Stimulated activated naive CD4-positive, alpha-beta T cell (primary cell): ENCODE measurements around the gene FAM131A.
A peak's percentile ranks its signal among the peaks of the same experiment; 100 is the strongest.

Experiments used
- DNase-seq, 6 experiments: peaks; one replicate each; lab custom pipeline; 2025; lab: John Stamatoyannopoulos, UW

Gene FAM131A

GRCh38 chr3:184377882-184378445 lies 40.6 kb downstream of the FAM131A start, which contains the start of gene THPO:
THPO (minus strand) TSS chr3:184378207; CDS start chr3:184376259, 1,948 bp downstream.
- DNase-seq, result no peak

GRCh38 chr3:184378651-184379357 lies 41.4 kb downstream of the FAM131A start:
- DNase-seq, result no peak

GRCh38 chr3:184379358-184380184 lies 42.2 kb downstream of the FAM131A start, which contains the start of gene CHRD:
CHRD (plus strand) TSS chr3:184380054; CDS start chr3:184380319, 265 bp downstream.
- DNase-seq, result no peak

- DNase-seq, result peak in 2 of 6 experiments; percentile 11 to 12
Observed at GRCh38 chr3:184380185-184380626, 42.8 kb downstream of the FAM131A start.

- peak in 2 of 6 experiments; percentile 11 to 38 for DNase-seq
Observed at GRCh38 chr3:184380627-184381260, 43.3 kb downstream of the FAM131A start.

GRCh38 chr3:184381261-184382224 lies 44.1 kb downstream of the FAM131A start:
- DNase-seq, result peak in 1 of 6 experiments; percentile 11

GRCh38 chr3:184382326-184383032 lies 45.1 kb downstream of the FAM131A start:
- no peak for DNase-seq

- DNase-seq, result no peak
Observed at GRCh38 chr3:184383033-184383740, 45.8 kb downstream of the FAM131A start.

GRCh38 chr3:184384342-184384741 lies 46.9 kb downstream of the FAM131A start:
- DNase-seq, result no peak

GRCh38 chr3:184384856-184385422 lies 47.5 kb downstream of the FAM131A start:
- no peak for DNase-seq

GRCh38 chr3:184386047-184386806 lies 48.8 kb downstream of the FAM131A start:
- no peak for DNase-seq

GRCh38 chr3:184387174-184387714 lies 49.8 kb downstream of the FAM131A start:
- DNase-seq, result no peak

- no peak for DNase-seq
Observed at GRCh38 chr3:184388164-184388935, 51.0 kb downstream of the FAM131A start.

GRCh38 chr3:184388936-184389230 lies 51.5 kb downstream of the FAM131A start:
- DNase-seq, result no peak

- no peak for DNase-seq
Observed at GRCh38 chr3:184389384-184389783, 52.0 kb downstream of the FAM131A start.

- DNase-seq, result no peak
Observed at GRCh38 chr3:184389935-184390528, 52.6 kb downstream of the FAM131A start.

- DNase-seq, result no peak
Observed at GRCh38 chr3:184391266-184391665, 53.9 kb downstream of the FAM131A start.
